GM10248 (cell line): ENCODE data around the gene FBL.

ENCODE experiments used
- CTCF ChIA-PET: fragments of 300-600 bp; sonication (Branson Sonifier 250); formaldehyde crosslinking; extraction: SDS; loops from one replicate; lab custom pipeline; 2021; ENCODE audit warnings: antibody characterized with exemption; lab: Yijun Ruan, JAX
- POLR2A ChIA-PET: fragments of 350-650 bp; sonication (Branson Sonifier 250); formaldehyde crosslinking; extraction: SDS; loops from one replicate; lab custom pipeline; 2020; ENCODE audit warnings: antibody characterized with exemption; lab: Yijun Ruan, JAX
- DNase-seq: peaks from one replicate; pipeline ENCODE4 v3.0.0; 2012; ENCODE audit errors: extremely low spot score
- CTCF ChIP-seq: IDR thresholded peaks from 2 replicates; pipeline ENCODE4 v1.5.1; 2012; ENCODE audit warnings: mild to moderate bottlenecking, low read depth; ENCODE audit errors: extremely low read depth, missing control alignments, control extremely low read depth

FBL gene

DNA sequence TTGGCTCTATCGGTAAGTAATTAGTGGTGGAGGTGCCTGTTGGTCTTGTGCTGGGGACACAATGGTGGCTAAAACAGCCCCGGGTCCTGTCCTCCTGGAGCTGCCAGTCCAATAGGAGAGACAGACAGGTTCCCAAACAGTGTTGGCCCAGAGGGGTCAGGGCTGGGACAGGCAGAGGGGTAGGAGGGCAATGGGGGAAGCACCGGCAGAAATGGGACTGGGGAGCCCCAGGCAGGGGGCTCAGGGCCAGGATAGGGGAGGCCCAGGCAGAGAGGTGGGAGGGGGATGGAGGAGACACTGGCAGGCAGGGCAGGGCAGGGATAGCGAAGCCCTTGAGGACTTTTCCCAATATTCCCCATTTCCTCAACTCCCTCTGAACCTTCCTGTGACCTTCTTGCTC is 2.2 kb upstream of the FBL start:
- ChIA-PET POLR2A (no interaction called here), CTCF (interaction anchor here (0.9 to 2.0 kb wide), 3 partner anchors 15 to 297 kb away, joined by 3 to 6 read pairs (median 3); partner anchors contain the start of gene DYRK1B)
- no peak for DNase-seq
- no peak for TF ChIP-seq CTCF

- CTCF ChIA-PET = interaction anchor here (1.6 to 5.6 kb wide), 3 partner anchors 14 to 148 kb away, joined by 3 to 24 read pairs (median 6); partner anchors contain the start of genes DYRK1B and PSMC4
- POLR2A ChIA-PET = no interaction called here
- DNase-seq = no peak
- no peak for TF ChIP-seq CTCF
These were observed 1.3 kb upstream of the FBL start for GRCh38 chr19:39847525-39847924.

- TF ChIP-seq CTCF = no peak
- POLR2A ChIA-PET = interaction anchor here (1.0 to 2.2 kb wide), 2 partner anchors 13 to 32 kb away, joined by 4 to 11 read pairs; partner anchors contain the start of gene DYRK1B
- CTCF ChIA-PET = interaction anchor here (1.1 to 6.9 kb wide), 8 partner anchors 13 to 295 kb away, joined by 3 to 138 read pairs (median 5); partner anchors contain the start of genes DYRK1B and PSMC4
- no peak for DNase-seq
These were observed 703 bp upstream of the FBL start for GRCh38 chr19:39846678-39847486.

DNA sequence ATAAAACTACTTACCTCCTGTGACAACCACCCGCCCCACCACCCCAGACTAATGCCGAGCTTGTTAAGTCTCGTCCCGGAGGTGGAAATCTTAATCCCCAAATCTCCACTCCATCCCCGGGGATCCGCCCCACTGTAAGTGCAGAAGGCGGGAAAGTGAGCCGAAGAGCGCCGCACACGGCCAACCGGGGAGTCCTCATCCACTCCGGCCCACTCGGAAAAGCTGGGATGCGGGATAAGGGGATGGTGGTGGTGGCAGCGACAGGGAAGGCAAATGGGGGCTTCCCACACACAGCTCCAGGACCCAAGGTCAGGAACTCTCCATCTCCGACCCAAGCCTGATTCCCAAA is 621 bp downstream of the FBL start:
- ChIA-PET POLR2A (interaction anchor here (2.2 kb wide), 1 partner anchor 12 kb away, joined by 11 read pairs; the partner anchor contains the start of gene DYRK1B), CTCF (interaction anchor here (1.1 to 6.9 kb wide), 16 partner anchors 12 to 312 kb away, joined by 4 to 138 read pairs (median 20); partner anchors contain the start of genes DYRK1B and PSMC4)
- no peak for TF ChIP-seq CTCF
- DNase-seq = no peak

DNA sequence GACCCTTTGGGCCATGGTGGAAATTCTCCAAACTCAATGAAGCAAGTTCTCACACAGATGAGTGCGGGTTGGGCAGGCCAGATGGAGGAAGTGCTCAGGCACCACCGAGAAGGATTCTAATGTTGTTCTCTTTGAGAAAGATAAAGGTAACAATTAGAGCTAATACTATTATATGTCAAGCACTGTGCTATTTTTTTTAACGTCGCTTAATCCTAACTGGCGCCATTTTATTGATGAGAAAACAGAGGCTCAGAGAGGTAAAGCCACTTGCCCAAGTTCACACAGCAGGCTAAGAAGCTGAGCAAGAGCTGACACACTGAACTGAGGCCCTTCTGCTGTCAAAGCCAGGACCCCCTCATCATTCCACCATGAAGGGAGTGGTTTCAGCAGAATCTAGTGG is 1.0 kb downstream of the FBL start:
- DNase-seq = no peak
- POLR2A ChIA-PET = interaction anchor here (2.2 kb wide), 1 partner anchor 11 kb away, joined by 11 read pairs; the partner anchor contains the start of gene DYRK1B
- no peak for TF ChIP-seq CTCF
- CTCF ChIA-PET = interaction anchor here (1.1 to 6.9 kb wide), 19 partner anchors 12 to 312 kb away, joined by 4 to 138 read pairs (median 15); partner anchors contain the start of genes DYRK1B and PSMC4

DNA sequence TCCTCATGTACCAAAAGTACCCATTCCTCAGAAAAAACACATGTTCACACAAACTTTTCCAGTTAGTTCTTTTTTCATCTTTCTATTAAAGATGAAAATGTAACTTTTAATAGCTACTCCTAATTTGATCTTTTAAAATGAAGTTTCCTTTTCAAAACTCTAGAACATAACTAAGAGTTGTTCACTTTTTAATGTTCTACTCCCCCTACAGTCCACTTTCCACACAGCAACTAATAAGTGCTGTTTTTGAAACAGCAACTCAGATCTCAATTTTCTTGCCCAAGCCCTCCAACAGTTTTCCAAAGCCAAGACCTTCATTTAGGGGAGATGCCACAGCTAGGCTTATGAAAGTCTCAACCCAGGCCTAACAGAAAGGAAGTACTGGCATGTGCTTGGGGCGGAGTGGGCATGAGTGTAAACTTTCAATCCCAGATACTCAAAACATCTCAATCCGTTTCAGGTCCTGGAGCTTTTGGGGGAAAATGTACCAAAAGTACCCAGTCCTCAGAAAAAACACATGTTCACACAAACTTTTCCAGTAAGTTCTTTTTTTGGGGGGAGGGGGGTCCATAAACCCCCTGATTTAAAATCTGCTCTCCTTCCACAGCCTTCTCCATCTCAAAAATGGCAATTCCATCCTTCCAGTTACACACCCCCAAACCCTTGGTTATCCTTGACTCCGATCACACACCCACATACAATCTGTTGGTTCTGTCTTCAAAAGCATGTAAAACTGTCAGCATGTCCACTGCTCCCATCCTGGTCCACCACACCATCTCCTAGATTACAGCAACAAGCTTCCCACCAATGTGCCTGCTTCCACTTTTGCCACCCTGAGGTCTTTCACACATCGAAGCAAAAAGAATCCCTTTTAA is 2.0 kb downstream of the FBL start:
- POLR2A ChIA-PET = interaction anchor here (0.6 kb wide), 1 partner anchor 171 kb away, joined by 3 read pairs; no protein-coding TSS in a partner anchor
- CTCF ChIA-PET = interaction anchor here (0.6 to 6.9 kb wide), 41 partner anchors 8 to 410 kb away, joined by 3 to 138 read pairs (median 7); partner anchors contain the start of genes DYRK1B and PSMC4
- peak; percentile 50 for DNase-seq
- peak; percentile 73 for TF ChIP-seq CTCF
